HepG2 (cell line): ENCODE measurements around the gene PCGF5. TPM values are rescaled to one million over a fixed set of nuclear protein-coding genes. Genes with fewer than 3 reads are reported as not detected.

Experiments used
- EEA1 ChIP-seq: sonication (generic); formaldehyde crosslinking; IDR thresholded peaks from 2 replicates; pipeline ENCODE4 v1.5.1; 2020; ENCODE audit warnings: mild to moderate bottlenecking, missing genetic modification reagents, borderline replicate concordance
- FOXA3 ChIP-seq: IDR thresholded peaks from 2 replicates; pipeline ENCODE4 v1.6.1; 2016; ENCODE audit warnings: missing genetic modification reagents, missing compliant biosample characterization
- HOXA5 ChIP-seq: sonication (generic); formaldehyde crosslinking; IDR thresholded peaks from 2 replicates; pipeline ENCODE4 v1.4.0; 2020; ENCODE audit warnings: missing genetic modification reagents
- KAT2B ChIP-seq: fragments of 150-350 bp; IDR thresholded peaks from 2 replicates; pipeline ENCODE4 v1.6.1; 2014; ENCODE audit warnings: low read depth, low read length, borderline replicate concordance
- MEIS1 ChIP-seq: sonication (generic); formaldehyde crosslinking; IDR thresholded peaks from 2 replicates; pipeline ENCODE4 v1.9.0; 2021; ENCODE audit warnings: mild to moderate bottlenecking, missing genetic modification reagents, moderate library complexity, borderline replicate concordance
- PHF21A ChIP-seq: sonication (generic); formaldehyde crosslinking; IDR thresholded peaks from 2 replicates; pipeline ENCODE4 v1.5.0; 2020; ENCODE audit warnings: mild to moderate bottlenecking, missing genetic modification reagents
- PRMT3 ChIP-seq: sonication (generic); formaldehyde crosslinking; IDR thresholded peaks from 2 replicates; pipeline ENCODE4 v1.8.1; 2022; ENCODE audit warnings: low read depth, mild to moderate bottlenecking, moderate library complexity, missing genetic modification reagents, borderline replicate concordance
- SMARCC2 ChIP-seq: fragments of 450-650 bp; IDR thresholded peaks from 2 replicates; pipeline ENCODE4 v1.6.1; 2017; ENCODE audit warnings: antibody characterized with exemption, mild to moderate bottlenecking
- THYN1 ChIP-seq: sonication (generic); formaldehyde crosslinking; IDR thresholded peaks from 2 replicates; pipeline ENCODE4 v1.8.1; 2023; ENCODE audit warnings: low read depth, mild to moderate bottlenecking, moderate library complexity, missing genetic modification reagents, borderline replicate concordance
- ZNF335 ChIP-seq: sonication (generic); formaldehyde crosslinking; IDR thresholded peaks from 2 replicates; pipeline ENCODE4 v1.4.0; 2020; ENCODE audit warnings: missing genetic modification reagents
- ZNF367 ChIP-seq: sonication (generic); formaldehyde crosslinking; IDR thresholded peaks from 2 replicates; pipeline ENCODE4 v1.4.0; 2020; ENCODE audit warnings: missing genetic modification reagents, borderline replicate concordance
- ZNF546 ChIP-seq: sonication (generic); formaldehyde crosslinking; conservative IDR thresholded peaks from 2 replicates; pipeline ENCODE4 v1.8.1; 2023; ENCODE audit warnings: mild to moderate bottlenecking, missing genetic modification reagents
- ZNF569 ChIP-seq: sonication (generic); formaldehyde crosslinking; IDR thresholded peaks from 2 replicates; pipeline ENCODE4 v1.5.0; 2020; ENCODE audit warnings: mild to moderate bottlenecking, missing genetic modification reagents, moderate library complexity, borderline replicate concordance
- ZNF589 ChIP-seq: sonication (generic); formaldehyde crosslinking; conservative IDR thresholded peaks from 2 replicates; pipeline ENCODE4 v1.8.0; 2022; ENCODE audit warnings: mild to moderate bottlenecking, moderate library complexity, missing genetic modification reagents
- ZNF891 ChIP-seq: sonication (generic); formaldehyde crosslinking; IDR thresholded peaks from 2 replicates; pipeline ENCODE4 v1.5.0; 2020; ENCODE audit warnings: mild to moderate bottlenecking, missing genetic modification reagents
- polyA plus RNA-seq, 8 experiments: library from polyadenylated mRNA; depleted of rRNA in 3 of 8; stranded (reverse) in 7 of 8; unstranded in 1 of 8; fragments of >200 nt; fragmentation: Illumina TruSeq in 4 of 8; extraction: Trizol in 4 of 8; gene quantifications; 2 replicates each; pipeline versions ENCODE4 v1.2.1 to v1.2.3, GENCODE V29; 2011 to 2016; ENCODE audit warnings: low read depth in 4 of 8, missing spikeins in 1 of 8, mixed read lengths in 1 of 8; ENCODE audit not compliant: insufficient read depth in 1 of 8
- total RNA-seq, 5 experiments: library from RNA; depleted of rRNA; stranded (reverse); fragments of >200 nt; fragmentation: Illumina TruSeq; extraction: Trizol; gene quantifications; 2 replicates each; pipeline ENCODE4 v1.2.3, GENCODE V29; 2016; ENCODE audit warnings: low read depth in 1 of 5
- TF ChIP-seq, protein P1 (sequence below): sonication (generic); formaldehyde crosslinking; IDR thresholded peaks from 2 replicates; pipeline ENCODE4 v1.5.1; 2020; ENCODE audit warnings: missing genetic modification reagents, mild to moderate bottlenecking, borderline replicate concordance
- TF ChIP-seq, protein P2 (sequence below): sonication (generic); formaldehyde crosslinking; IDR thresholded peaks from 2 replicates; pipeline ENCODE4; 2020; ENCODE audit warnings: missing genetic modification reagents, mild to moderate bottlenecking, borderline replicate concordance
- TF ChIP-seq, protein P3 (sequence below): sonication (generic); formaldehyde crosslinking; IDR thresholded peaks from 2 replicates; pipeline ENCODE4 v1.4.0; 2020; ENCODE audit warnings: low read depth, mild to moderate bottlenecking, missing genetic modification reagents
- TF ChIP-seq, protein P4 (sequence below): IDR thresholded peaks from 2 replicates; pipeline ENCODE4 v1.4.0; 2020; ENCODE audit warnings: mild to moderate bottlenecking, missing genetic modification reagents

PCGF5 gene
- total and polyA plus RNA-seq, 2 of the 13 experiments (the other 11 are each of a cell fraction or from before 2014, with no cell fraction given): 61.3 to 138 TPM

DNA sequence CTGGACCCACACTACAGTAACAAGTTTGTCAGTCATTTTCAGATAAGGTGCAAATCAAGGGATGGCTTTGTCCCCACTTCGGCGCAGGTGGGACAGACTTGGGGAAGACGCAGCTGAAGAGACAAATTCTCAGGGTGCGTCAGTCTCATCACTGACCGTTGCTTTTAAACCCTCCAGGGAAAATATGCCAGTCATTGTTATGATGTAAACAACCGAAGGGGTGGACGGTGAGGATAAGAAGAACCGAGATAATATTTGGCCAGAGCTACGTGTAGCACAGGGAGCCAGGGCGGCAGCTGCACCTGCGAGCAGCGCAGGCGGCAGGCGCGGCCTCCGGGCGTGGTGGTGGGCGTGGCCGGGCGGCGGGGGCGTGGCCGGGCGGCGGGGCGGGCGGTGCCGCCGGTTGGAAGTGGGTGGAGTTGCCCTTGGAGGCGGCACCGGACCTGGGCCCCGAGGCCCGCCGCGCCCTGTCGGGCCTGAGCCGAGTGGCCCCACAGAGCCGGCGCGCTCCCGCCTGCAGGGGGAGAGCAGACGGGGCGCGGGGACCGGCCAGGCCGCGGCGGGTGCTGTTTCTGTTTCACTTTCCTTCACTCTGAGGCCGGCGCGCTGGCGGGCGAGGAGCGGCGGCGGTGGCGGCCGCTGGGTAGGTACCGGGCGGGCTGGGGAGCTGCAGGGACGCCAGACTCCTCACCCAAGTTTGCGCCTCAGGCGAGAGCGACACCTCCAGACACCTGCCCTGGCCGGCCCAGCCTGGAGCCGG, at the start of gene PCGF5 (continued):
- TF ChIP-seq ZNF589 (peak; percentile 41; the same call in 1 of the 2 replicates), THYN1 (CRISPR knock-in tag) (no peak), ZNF367 (CRISPR knock-in tag) (peak; percentile 36; the same call in 1 of the 2 replicates), HOXA5 (no peak), ZNF546 (CRISPR knock-in tag) (peak; percentile 51; the same call in 1 of the 2 replicates), KAT2B (no peak), ZNF569 (CRISPR knock-in tag) (no peak), MEIS1 (CRISPR knock-in tag) (0 out of 2 replicates have a peak, but pooled peaks have one; percentile 32), SMARCC2 (no peak), ZNF335 (CRISPR knock-in tag) (no peak), PRMT3 (CRISPR knock-in tag) (no peak), ZNF891 (CRISPR knock-in tag) (no peak), PHF21A (peak; percentile 93), EEA1 (CRISPR knock-in tag) (no peak), FOXA3 (CRISPR knock-in tag) (no peak)
- TF ChIP-seq, protein P1, sequence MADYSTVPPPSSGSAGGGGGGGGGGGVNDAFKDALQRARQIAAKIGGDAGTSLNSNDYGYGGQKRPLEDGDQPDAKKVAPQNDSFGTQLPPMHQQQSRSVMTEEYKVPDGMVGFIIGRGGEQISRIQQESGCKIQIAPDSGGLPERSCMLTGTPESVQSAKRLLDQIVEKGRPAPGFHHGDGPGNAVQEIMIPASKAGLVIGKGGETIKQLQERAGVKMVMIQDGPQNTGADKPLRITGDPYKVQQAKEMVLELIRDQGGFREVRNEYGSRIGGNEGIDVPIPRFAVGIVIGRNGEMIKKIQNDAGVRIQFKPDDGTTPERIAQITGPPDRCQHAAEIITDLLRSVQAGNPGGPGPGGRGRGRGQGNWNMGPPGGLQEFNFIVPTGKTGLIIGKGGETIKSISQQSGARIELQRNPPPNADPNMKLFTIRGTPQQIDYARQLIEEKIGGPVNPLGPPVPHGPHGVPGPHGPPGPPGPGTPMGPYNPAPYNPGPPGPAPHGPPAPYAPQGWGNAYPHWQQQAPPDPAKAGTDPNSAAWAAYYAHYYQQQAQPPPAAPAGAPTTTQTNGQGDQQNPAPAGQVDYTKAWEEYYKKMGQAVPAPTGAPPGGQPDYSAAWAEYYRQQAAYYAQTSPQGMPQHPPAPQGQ (CRISPR knock-in tag): no peak
- TF ChIP-seq, protein P2, sequence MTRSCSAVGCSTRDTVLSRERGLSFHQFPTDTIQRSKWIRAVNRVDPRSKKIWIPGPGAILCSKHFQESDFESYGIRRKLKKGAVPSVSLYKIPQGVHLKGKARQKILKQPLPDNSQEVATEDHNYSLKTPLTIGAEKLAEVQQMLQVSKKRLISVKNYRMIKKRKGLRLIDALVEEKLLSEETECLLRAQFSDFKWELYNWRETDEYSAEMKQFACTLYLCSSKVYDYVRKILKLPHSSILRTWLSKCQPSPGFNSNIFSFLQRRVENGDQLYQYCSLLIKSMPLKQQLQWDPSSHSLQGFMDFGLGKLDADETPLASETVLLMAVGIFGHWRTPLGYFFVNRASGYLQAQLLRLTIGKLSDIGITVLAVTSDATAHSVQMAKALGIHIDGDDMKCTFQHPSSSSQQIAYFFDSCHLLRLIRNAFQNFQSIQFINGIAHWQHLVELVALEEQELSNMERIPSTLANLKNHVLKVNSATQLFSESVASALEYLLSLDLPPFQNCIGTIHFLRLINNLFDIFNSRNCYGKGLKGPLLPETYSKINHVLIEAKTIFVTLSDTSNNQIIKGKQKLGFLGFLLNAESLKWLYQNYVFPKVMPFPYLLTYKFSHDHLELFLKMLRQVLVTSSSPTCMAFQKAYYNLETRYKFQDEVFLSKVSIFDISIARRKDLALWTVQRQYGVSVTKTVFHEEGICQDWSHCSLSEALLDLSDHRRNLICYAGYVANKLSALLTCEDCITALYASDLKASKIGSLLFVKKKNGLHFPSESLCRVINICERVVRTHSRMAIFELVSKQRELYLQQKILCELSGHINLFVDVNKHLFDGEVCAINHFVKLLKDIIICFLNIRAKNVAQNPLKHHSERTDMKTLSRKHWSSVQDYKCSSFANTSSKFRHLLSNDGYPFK (CRISPR knock-in tag): no peak
- TF ChIP-seq, protein P3, sequence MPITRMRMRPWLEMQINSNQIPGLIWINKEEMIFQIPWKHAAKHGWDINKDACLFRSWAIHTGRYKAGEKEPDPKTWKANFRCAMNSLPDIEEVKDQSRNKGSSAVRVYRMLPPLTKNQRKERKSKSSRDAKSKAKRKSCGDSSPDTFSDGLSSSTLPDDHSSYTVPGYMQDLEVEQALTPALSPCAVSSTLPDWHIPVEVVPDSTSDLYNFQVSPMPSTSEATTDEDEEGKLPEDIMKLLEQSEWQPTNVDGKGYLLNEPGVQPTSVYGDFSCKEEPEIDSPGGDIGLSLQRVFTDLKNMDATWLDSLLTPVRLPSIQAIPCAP (CRISPR knock-in tag): 0 out of 2 replicates have a peak, but pooled peaks have one; percentile 56
- TF ChIP-seq, protein P4, sequence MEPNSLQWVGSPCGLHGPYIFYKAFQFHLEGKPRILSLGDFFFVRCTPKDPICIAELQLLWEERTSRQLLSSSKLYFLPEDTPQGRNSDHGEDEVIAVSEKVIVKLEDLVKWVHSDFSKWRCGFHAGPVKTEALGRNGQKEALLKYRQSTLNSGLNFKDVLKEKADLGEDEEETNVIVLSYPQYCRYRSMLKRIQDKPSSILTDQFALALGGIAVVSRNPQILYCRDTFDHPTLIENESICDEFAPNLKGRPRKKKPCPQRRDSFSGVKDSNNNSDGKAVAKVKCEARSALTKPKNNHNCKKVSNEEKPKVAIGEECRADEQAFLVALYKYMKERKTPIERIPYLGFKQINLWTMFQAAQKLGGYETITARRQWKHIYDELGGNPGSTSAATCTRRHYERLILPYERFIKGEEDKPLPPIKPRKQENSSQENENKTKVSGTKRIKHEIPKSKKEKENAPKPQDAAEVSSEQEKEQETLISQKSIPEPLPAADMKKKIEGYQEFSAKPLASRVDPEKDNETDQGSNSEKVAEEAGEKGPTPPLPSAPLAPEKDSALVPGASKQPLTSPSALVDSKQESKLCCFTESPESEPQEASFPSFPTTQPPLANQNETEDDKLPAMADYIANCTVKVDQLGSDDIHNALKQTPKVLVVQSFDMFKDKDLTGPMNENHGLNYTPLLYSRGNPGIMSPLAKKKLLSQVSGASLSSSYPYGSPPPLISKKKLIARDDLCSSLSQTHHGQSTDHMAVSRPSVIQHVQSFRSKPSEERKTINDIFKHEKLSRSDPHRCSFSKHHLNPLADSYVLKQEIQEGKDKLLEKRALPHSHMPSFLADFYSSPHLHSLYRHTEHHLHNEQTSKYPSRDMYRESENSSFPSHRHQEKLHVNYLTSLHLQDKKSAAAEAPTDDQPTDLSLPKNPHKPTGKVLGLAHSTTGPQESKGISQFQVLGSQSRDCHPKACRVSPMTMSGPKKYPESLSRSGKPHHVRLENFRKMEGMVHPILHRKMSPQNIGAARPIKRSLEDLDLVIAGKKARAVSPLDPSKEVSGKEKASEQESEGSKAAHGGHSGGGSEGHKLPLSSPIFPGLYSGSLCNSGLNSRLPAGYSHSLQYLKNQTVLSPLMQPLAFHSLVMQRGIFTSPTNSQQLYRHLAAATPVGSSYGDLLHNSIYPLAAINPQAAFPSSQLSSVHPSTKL: no peak; the same call in none of the 2 replicates
